ENCODE data around the gene RTN4RL1. TPM values are rescaled to one million over a fixed set of nuclear protein-coding genes. Genes with fewer than 3 reads are reported as not detected.

The RTN4RL1 gene
- total RNA-seq, 1 experiment from 2014 or later: 0.22 TPM

DNA sequence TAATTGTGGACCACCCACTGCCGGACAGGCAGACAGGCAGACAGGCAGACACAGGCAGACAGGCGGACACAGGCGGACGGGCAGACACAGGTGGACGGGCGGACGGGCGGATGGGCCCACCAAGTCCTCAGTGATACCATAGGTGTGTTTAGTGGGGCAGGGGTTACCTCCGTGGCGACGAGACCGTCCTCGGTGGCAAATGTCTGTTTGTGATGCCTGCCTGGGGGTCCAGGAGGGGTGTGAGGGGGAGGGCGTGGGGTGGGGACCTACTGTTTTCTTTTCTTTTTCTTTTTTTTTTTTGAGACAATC, 76.7 kb downstream of the RTN4RL1 start:
- Histone ChIP-seq H2BK20ac (ENCODE audit: low read depth, low read length, poor library complexity, severe bottlenecking) (no peak overlapping the region), H2BK120ac (ENCODE audit: low read depth, low read length, poor library complexity, severe bottlenecking) (no peak overlapping the region), H4K91ac (ENCODE audit: insufficient read length, low read depth, low read length) (no peak overlapping the region), H2AFZ (ENCODE audit: low read length) (no peak overlapping the region), H3K4ac (ENCODE audit: low read depth, low read length) (no peak overlapping the region), H2BK5ac (ENCODE audit: insufficient read length, low read length) (no peak overlapping the region), H4K20me1 (ENCODE audit: control insufficient read depth, insufficient read depth, insufficient read length) (no peaks in the 10 kb centered on the region), H3K27ac (ENCODE audit: insufficient read length, low read depth, low read length) (no peak overlapping the region), H3K56ac (ENCODE audit: insufficient read length, low read depth, low read length) (no peak overlapping the region), H4K8ac (replicated peaks; ENCODE audit: insufficient read length, low read depth, low read length) (no peak overlapping the region), H4K5ac (ENCODE audit: insufficient read length, low read depth, low read length) (no peak overlapping the region), H3K23ac (ENCODE audit: insufficient read length, low read depth, low read length) (no peak overlapping the region), H2BK15ac (ENCODE audit: low read depth, low read length) (no peak overlapping the region), H3K9ac (ENCODE audit: extremely low read depth, insufficient read length, low read length) (no peak overlapping the region), H3T11ph (ENCODE audit: low read length) (no peak overlapping the region), H3K18ac (ENCODE audit: insufficient read length, low read depth, low read length) (no peak overlapping the region), H3K14ac (ENCODE audit: insufficient read depth, low read length) (no peak overlapping the region; the same call in 1 of the 2 replicates), H3K23me2 (ENCODE audit: insufficient read length, low read depth, low read length, poor library complexity, severe bottlenecking) (no peaks in the 10 kb centered on the region), H3K79me1 (ENCODE audit: insufficient read depth, low read depth, low read length, poor library complexity, severe bottlenecking) (no peaks in the 10 kb centered on the region), H3K9me3 (ENCODE audit: control insufficient read depth, low read depth, low read length) (no peaks in the 10 kb centered on the region), H3K79me2 (ENCODE audit: insufficient read depth, low read length) (no peaks in the 10 kb centered on the region), H3K27me3 (ENCODE audit: insufficient read depth, low read length) (no peaks in the 10 kb centered on the region), H3K4me1 (ENCODE audit: insufficient read depth, low read length) (no peaks in the 10 kb centered on the region), H2BK12ac (ENCODE audit: insufficient read length, low read depth, low read length) (no peak overlapping the region), H3K4me2 (ENCODE audit: insufficient read depth, insufficient read length, low read length) (no peak overlapping the region), H2AK5ac (ENCODE audit: insufficient read length, low read length) (no peak overlapping the region)
- peaks cover 5 to 15% of the 10 kb centered on the region in 2 experiments; a peak in 3 of 4 replicates for H3K4me1 Mint-ChIP-seq
- DNase-seq: no peak
- no peak overlapping the region for H3K27ac Mint-ChIP-seq
- H3K4me3 Mint-ChIP-seq: no peak overlapping the region; a peak in 1 of 5 replicates
- peaks cover 48% of the 10 kb centered on the region for H3K27me3 Mint-ChIP-seq (ENCODE audit: low read depth)
- WGBS (ENCODE audit: extremely low coverage, insufficient read length, low lambda C conversion rate): no CpG with 5 or more reads among the region's 14 CpGs
- no peaks in the 10 kb centered on the region for H3K36me3 Mint-ChIP-seq (ENCODE audit: insufficient read depth in 1 of 3, low read depth in 3 of 3)
- TF ChIP-seq, protein P1, sequence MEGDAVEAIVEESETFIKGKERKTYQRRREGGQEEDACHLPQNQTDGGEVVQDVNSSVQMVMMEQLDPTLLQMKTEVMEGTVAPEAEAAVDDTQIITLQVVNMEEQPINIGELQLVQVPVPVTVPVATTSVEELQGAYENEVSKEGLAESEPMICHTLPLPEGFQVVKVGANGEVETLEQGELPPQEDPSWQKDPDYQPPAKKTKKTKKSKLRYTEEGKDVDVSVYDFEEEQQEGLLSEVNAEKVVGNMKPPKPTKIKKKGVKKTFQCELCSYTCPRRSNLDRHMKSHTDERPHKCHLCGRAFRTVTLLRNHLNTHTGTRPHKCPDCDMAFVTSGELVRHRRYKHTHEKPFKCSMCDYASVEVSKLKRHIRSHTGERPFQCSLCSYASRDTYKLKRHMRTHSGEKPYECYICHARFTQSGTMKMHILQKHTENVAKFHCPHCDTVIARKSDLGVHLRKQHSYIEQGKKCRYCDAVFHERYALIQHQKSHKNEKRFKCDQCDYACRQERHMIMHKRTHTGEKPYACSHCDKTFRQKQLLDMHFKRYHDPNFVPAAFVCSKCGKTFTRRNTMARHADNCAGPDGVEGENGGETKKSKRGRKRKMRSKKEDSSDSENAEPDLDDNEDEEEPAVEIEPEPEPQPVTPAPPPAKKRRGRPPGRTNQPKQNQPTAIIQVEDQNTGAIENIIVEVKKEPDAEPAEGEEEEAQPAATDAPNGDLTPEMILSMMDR (conservative IDR thresholded peaks at IDR 0.05): no peak
- no peaks in the 10 kb centered on the region; a peak in 2 of 5 replicates for H3K9me3 Mint-ChIP-seq

All from H9 (cell line).